ENCODE data around the gene SLC25A41.
"Not testable (repeated sequence)": the region's sequence is repeated elsewhere in the genome, so short reads cannot be mapped to it uniquely, and the experiment has no call there.

Gene SLC25A41

GRCh38 chr19:6402837-6403608 lies 30.5 kb downstream of the SLC25A41 start:
- no peak for FAIRE-seq

- FAIRE-seq = no peak
Observed at GRCh38 chr19:6402058-6402457, 31.5 kb downstream of the SLC25A41 start.

- not testable (repeated sequence) for FAIRE-seq
Observed at GRCh38 chr19:6400062-6400944, 33.3 kb downstream of the SLC25A41 start.

- FAIRE-seq = no peak
Observed at GRCh38 chr19:6396305-6396704, 37.3 kb downstream of the SLC25A41 start.

GRCh38 chr19:6394831-6395230 lies 38.7 kb downstream of the SLC25A41 start:
- no peak for FAIRE-seq

- no peak for FAIRE-seq
Observed at GRCh38 chr19:6393983-6394412, 39.6 kb downstream of the SLC25A41 start.

GRCh38 chr19:6393074-6393982 lies 40.2 kb downstream of the SLC25A41 start, which contains the start of gene GTF2F1:
Gene GTF2F1, minus strand, starts transcription at chr19:6393164. Its CDS starts 169 bp downstream, at chr19:6392995.
- peak; percentile 75 for FAIRE-seq

GRCh38 chr19:6392221-6393073 lies 41.1 kb downstream of the SLC25A41 start:
- FAIRE-seq = no peak

GRCh38 chr19:6387372-6387771 lies 46.2 kb downstream of the SLC25A41 start:
- FAIRE-seq = no peak

- no peak for FAIRE-seq
Observed at GRCh38 chr19:6384381-6384780, 49.2 kb downstream of the SLC25A41 start.

- FAIRE-seq = no peak
Observed at GRCh38 chr19:6383188-6383587, 50.4 kb downstream of the SLC25A41 start.

- no peak for FAIRE-seq
Observed at GRCh38 chr19:6381030-6381750, 52.4 kb downstream of the SLC25A41 start.

GRCh38 chr19:6379744-6380143 lies 53.8 kb downstream of the SLC25A41 start:
- no peak for FAIRE-seq

- no peak for FAIRE-seq
Observed at GRCh38 chr19:6378486-6378885, 55.1 kb downstream of the SLC25A41 start.

GRCh38 chr19:6378041-6378440 lies 55.5 kb downstream of the SLC25A41 start:
- FAIRE-seq = no peak

GRCh38 chr19:6376512-6377190 lies 56.9 kb downstream of the SLC25A41 start:
- FAIRE-seq = no peak
